HEK293 (cell line): ENCODE measurements around the gene NEU1.
"Not testable (repeated sequence)": the region's sequence is repeated elsewhere in the genome, so short reads cannot be mapped to it uniquely, and the experiment has no call there.

Experiments
- CTCF ChIA-PET: fragments of 350-600 bp; formaldehyde crosslinking; extraction: SDS; loops from one replicate; lab custom pipeline; 2021; ENCODE audit warnings: antibody characterized with exemption; lab: Yijun Ruan, JAX
- POLR2A ChIA-PET: fragments of 300-600 bp; formaldehyde crosslinking; extraction: SDS; loops from one replicate; lab custom pipeline; 2020; ENCODE audit warnings: antibody characterized with exemption, inconsistent platforms; lab: Yijun Ruan, JAX
- H3K27ac ChIP-seq: fragments of 200-500 bp; sonication (Bioruptor generic); 2 replicates; pipeline ENCODE4 v1.5.1; 2014; ENCODE audit warnings: low read depth, low read length, control low read depth, inconsistent platforms; ENCODE audit errors: extremely low read depth
- H3K36me3 ChIP-seq, 2 experiments: fragments of 200-500 bp in 1 of 2; sonication (Bioruptor generic) in 1 of 2; 1 replicate in 1 of 2; 2 replicates in 1 of 2; pipeline ENCODE4 v1.5.1; 2014 to 2017; ENCODE audit warnings: inconsistent platforms in 2 of 2, low read length in 2 of 2; ENCODE audit not compliant: control insufficient read depth in 2 of 2, insufficient read depth in 1 of 2
- H3K4me1 ChIP-seq: fragments of 200-500 bp; sonication (Bioruptor generic); 2 replicates; pipeline ENCODE4 v1.5.1; 2014; ENCODE audit warnings: mild to moderate bottlenecking, low read length, inconsistent platforms; ENCODE audit not compliant: control insufficient read depth, insufficient read depth
- H3K4me3 ChIP-seq: 2 replicates; pipeline ENCODE4 v1.5.1; 2011; ENCODE audit warnings: low read depth, mild to moderate bottlenecking, control low read depth, low read length, moderate library complexity
- H3K9me3 ChIP-seq: fragments of 200-500 bp; sonication (Bioruptor generic); 2 replicates; pipeline ENCODE4 v1.5.1; 2014; ENCODE audit warnings: low read depth, low read length, inconsistent platforms; ENCODE audit not compliant: control insufficient read depth, insufficient read depth
- EGR2 ChIP-seq: fragments of 450-650 bp; formaldehyde crosslinking; IDR thresholded peaks from 2 replicates; pipeline ENCODE4 v1.5.1; 2016; ENCODE audit warnings: low read depth, missing biosample characterization, missing genetic modification characterization
- KLF9 ChIP-seq: fragments of 450-650 bp; formaldehyde crosslinking; IDR thresholded peaks from 2 replicates; pipeline ENCODE4 v1.5.1; 2016; ENCODE audit warnings: missing biosample characterization, missing genetic modification characterization, low read depth
- PRDM10 ChIP-seq: fragments of 450-650 bp; formaldehyde crosslinking; IDR thresholded peaks from 2 replicates; pipeline ENCODE4 v1.5.1; 2016; ENCODE audit warnings: missing biosample characterization, missing genetic modification characterization
- SP7 ChIP-seq: fragments of 450-650 bp; formaldehyde crosslinking; IDR thresholded peaks from 2 replicates; pipeline ENCODE4 v1.5.1; 2016; ENCODE audit warnings: missing biosample characterization, missing genetic modification characterization
- ZFHX2 ChIP-seq: fragments of 450-650 bp; formaldehyde crosslinking; conservative IDR thresholded peaks from 2 replicates; pipeline ENCODE4 v1.5.1; 2016; ENCODE audit warnings: missing biosample characterization, missing genetic modification characterization
- ZNF121 ChIP-seq: fragments of 450-650 bp; formaldehyde crosslinking; IDR thresholded peaks from 2 replicates; pipeline ENCODE4 v1.5.1; 2016; ENCODE audit warnings: missing biosample characterization, missing genetic modification characterization
- ZNF596 ChIP-seq: fragments of 450-650 bp; IDR thresholded peaks from 2 replicates; pipeline ENCODE4 v1.5.0; 2018; ENCODE audit warnings: missing biosample characterization, mild to moderate bottlenecking, missing genetic modification characterization, moderate library complexity
- ZNF600 ChIP-seq: fragments of 450-650 bp; formaldehyde crosslinking; IDR thresholded peaks from 2 replicates; pipeline ENCODE4 v1.5.1; 2016; ENCODE audit warnings: missing biosample characterization, missing genetic modification characterization
- ZNF701 ChIP-seq: fragments of 450-650 bp; formaldehyde crosslinking; IDR thresholded peaks from 2 replicates; pipeline ENCODE4 v1.5.1; 2016; ENCODE audit warnings: missing biosample characterization, missing genetic modification characterization
- ZSCAN23 ChIP-seq: fragments of 450-650 bp; formaldehyde crosslinking; IDR thresholded peaks from 2 replicates; pipeline ENCODE4 v1.5.1; 2016; ENCODE audit warnings: missing biosample characterization, missing genetic modification characterization

The NEU1 gene

GRCh38 chr6:31819871-31820299 is 42.7 kb downstream of the NEU1 start (continued):
- TF ChIP-seq PRDM10 (0 out of 2 replicates have a peak, but pooled peaks have one; percentile 41), ZNF701 (no peak), ZNF596 (no peak), ZSCAN23 (tag by site-specific recombination) (no peak), KLF9 (tag by site-specific recombination) (no peak)

- H3K4me1 ChIP-seq, H3K9me3 ChIP-seq: not testable (repeated sequence)
- H3K4me3 ChIP-seq, result peak overlapping the region; percentile 33
- ChIA-PET CTCF (interaction anchor here (0.5 to 1.2 kb wide), 2 partner anchors 11 to 28 kb away, joined by 3 read pairs; partner anchors contain the start of gene LSM2), POLR2A (interaction anchor here (0.7 to 2.4 kb wide), 3 partner anchors 9 to 12 kb away, joined by 7 to 20 read pairs (median 7); partner anchors contain the start of genes HSPA1B and LSM2)
- peaks cover 0 to 25% of the 10 kb centered on the region in 2 experiments; a peak in 1 of 3 replicates for H3K36me3 ChIP-seq
- TF ChIP-seq SP7 (0 out of 2 replicates have a peak, but pooled peaks have one; percentile 6), ZFHX2 (tag by site-specific recombination) (peak; percentile 43; the same call in 1 of the 2 replicates), ZNF600 (tag by site-specific recombination) (0 out of 2 replicates have a peak, but pooled peaks have one; percentile 28), EGR2 (tag by site-specific recombination) (peak; percentile 22; the same call in 1 of the 2 replicates), ZNF121 (tag by site-specific recombination) (peak; percentile 78), PRDM10 (peak; percentile 60; the same call in 1 of the 2 replicates)
- H3K27ac ChIP-seq, result peak overlapping the region; percentile 1; the same call in 1 of the 2 replicates
Measured at GRCh38 chr6:31817929-31818511, 44.6 kb downstream of the NEU1 start.

- ChIA-PET CTCF (interaction anchor here (0.5 kb wide), 1 partner anchor 28 kb away, joined by 3 read pairs; no protein-coding TSS in a partner anchor), POLR2A (interaction anchor here (0.7 to 2.4 kb wide), 3 partner anchors 10 to 12 kb away, joined by 7 to 20 read pairs (median 7); partner anchors contain the start of genes HSPA1B and LSM2)
- H3K36me3 ChIP-seq, result peaks cover 0 to 25% of the 10 kb centered on the region in 2 experiments; a peak in 1 of 3 replicates
- peak overlapping the region; percentile 33 for H3K4me3 ChIP-seq
- not testable (repeated sequence) for H3K4me1 ChIP-seq, H3K9me3 ChIP-seq
- H3K27ac ChIP-seq, result peak overlapping the region; percentile 54; the same call in 1 of the 2 replicates
Measured at GRCh38 chr6:31817133-31817928, 45.3 kb downstream of the NEU1 start.
